ENCODE data around the gene TAS2R40.

The TAS2R40 gene

DNA sequence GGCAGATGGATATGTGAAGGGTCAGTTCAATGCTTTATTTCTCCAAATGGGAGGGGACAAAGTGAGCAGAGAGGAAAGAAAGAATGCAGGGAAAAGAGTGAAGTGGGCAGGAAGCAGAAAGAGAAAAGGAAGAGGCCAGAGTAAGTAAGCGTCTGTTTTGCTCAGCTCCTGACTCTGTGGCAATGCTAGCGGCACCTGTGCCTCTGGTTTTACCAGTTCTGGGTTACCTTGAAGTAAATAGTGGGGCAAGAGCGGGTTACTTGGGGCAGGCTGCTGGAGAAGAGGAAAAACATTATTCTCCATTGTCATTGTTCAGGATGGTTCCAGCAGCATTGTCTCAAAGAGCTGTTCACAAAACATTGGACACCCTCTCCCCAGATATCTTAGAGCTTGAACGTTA is 1.9 kb downstream of the TAS2R40 start:
- no peak for DNase-seq (ENCODE audit: low spot score)

DNA sequence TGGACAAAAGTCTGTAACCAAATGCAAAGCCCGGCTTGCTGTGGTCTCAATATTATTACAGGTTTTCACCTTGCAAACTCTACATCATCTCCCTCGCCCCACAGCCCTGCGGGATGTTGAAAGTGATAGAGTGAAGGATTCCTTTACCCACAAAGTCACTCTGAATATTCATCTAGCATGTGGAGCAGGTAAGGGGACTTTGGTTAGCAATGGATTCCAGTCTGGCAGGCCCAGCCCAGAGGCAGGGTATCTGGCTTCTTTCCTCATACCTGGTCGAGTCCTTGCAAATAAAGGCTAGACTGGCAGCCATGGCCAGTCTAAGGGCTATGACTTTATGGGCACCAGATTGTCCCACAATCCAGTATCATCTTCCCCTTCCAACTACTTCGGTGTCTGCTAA is 3.2 kb downstream of the TAS2R40 start:
- DNase-seq (ENCODE audit: low spot score), result no peak

- DNase-seq (ENCODE audit: low spot score), result no peak
These were observed 6.0 kb downstream of the TAS2R40 start for GRCh38 chr7:143227806-143228205.

DNA sequence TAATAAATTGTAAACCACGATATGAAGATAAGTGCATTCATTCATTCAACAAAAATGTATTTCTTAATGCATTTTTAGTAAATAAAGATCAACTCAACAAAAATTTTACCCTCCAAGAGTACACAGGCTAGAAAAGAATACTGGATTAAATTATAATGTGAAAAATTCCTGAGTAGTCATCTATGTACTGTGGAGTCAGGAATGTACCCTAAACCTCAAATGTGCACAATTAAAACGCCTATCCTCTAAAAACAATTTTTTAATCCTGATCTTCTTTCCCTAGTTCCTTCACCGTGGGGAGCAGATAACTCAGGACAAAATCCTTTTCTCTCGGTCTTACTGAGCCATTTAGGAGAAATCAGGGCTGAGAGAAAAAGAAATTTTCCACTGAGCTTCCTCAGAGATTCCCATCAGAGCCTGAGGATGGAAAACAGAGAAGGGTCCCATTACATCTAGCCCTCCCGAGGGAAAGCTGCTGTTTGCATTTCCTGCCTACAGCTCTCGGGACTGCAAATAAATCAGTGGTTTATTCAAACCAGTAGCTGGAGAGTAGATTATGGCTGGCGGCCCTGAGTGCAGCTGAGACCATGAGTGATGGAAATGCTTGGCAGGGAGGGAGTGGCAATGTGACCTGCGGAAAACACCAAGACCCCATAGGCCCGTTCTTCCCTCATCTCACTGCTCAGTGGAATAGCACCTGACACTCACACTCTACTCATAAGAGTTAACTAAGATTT is 7.4 kb downstream of the TAS2R40 start:
- peak; percentile 25 for DNase-seq (ENCODE audit: low spot score)

- DNase-seq (ENCODE audit: low spot score), result no peak
These were observed 9.0 kb downstream of the TAS2R40 start for GRCh38 chr7:143230602-143231457.

- no peak for DNase-seq (ENCODE audit: low spot score)
These were observed 12.1 kb downstream of the TAS2R40 start for GRCh38 chr7:143233816-143234532.

GRCh38 chr7:143234533-143234875 is 12.7 kb downstream of the TAS2R40 start:
- DNase-seq (ENCODE audit: low spot score), result no peak

DNA sequence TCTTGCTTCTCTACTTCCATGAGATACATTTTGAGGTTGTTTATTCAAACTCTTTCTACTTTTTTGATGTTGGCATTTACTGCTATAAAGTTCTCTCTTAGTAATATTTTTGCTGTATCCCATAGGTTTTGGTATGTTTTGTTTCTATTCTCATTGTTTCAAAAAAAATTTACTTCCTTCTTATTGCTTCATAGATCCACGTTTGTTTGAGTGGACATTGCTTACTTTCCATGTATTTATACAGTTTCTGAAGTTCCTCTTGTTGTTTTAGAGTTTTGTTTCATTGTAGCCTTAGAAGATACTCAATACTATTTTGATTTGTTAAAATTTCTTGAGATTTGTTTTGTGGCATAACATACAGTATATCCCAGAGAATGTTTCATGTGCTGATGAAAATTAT is 13.7 kb downstream of the TAS2R40 start:
- DNase-seq (ENCODE audit: low spot score), result no peak

DNA sequence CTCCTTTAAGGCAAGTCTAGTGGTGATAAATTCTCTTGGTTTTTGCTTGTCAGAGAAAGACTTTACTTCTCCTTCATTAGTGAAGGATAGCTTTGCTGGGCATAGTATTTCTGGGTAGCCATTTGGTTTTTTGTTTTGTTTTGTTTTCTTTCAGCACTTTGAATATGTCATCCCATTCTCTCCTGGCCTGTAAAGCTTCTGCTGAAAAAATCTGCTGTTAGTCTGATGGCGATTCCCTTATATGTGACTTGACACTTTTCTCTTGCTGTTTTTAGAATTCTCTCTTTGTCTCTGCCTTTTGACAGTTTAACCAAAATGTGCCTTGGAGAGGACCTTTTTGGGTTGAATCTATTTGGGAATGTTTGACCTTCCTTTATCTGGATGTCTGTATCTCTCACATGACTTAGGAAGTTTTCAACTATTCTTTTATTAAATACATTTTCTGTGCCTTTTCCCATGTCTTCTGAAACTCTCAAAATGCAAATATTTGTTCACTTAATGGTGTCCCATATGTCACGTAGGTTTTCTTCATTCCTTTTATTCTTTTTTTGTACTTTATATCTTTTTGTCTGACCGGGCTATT is 14.7 kb downstream of the TAS2R40 start:
- DNase-seq (ENCODE audit: low spot score), result no peak

DNA sequence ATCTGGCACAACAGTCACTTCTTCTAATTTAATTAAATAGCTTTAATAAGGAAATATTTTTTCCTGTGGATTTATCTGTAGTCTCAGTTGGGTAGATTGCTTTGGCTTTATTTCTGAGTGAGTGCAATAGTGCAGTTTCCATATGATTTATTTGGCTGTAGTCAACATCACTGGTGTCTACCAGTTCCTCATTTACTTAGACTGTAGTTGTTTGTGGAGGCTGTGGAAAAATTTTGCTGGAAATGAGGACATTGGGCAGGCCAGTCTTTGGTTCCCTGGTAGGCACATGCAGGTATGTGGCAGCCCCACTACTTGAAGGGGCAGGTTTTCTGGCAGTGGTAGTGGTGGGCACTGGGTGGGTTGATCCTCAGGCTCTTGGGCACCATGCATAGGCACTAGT is 15.5 kb downstream of the TAS2R40 start:
- DNase-seq (ENCODE audit: low spot score), result no peak

DNA sequence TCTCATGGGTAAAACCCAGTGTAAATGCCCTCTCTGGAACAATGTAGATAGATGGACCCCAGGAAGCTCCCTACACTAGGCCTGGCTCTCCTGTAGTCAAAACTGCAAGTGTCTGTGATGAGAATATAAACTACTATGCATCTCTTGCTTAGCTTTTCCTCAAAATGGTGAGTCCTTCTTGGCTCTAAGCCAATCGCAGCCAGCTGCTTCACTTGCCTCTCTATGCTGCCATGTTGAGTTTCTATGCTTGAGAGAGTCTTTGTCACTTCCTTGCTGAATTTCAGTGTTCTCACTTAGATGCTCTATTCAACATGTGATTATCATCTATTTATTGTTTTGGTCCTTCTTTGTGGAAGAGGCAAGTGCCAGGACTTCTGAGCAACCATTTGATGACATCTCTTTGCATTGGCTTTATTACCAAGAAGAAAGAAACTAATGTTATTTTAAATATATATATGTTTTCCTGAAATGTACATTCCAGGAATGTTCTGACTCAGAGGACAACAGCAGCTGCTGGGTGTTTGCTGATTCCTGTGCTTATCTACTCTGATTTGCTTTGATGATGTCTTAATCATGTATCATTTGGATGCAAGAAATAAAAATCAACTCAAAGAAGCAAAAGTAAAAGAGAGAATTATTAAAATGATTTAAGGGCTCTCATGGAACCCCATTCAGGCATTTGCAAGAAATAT is 16.6 kb downstream of the TAS2R40 start:
- DNase-seq (ENCODE audit: low spot score), result no peak

DNA sequence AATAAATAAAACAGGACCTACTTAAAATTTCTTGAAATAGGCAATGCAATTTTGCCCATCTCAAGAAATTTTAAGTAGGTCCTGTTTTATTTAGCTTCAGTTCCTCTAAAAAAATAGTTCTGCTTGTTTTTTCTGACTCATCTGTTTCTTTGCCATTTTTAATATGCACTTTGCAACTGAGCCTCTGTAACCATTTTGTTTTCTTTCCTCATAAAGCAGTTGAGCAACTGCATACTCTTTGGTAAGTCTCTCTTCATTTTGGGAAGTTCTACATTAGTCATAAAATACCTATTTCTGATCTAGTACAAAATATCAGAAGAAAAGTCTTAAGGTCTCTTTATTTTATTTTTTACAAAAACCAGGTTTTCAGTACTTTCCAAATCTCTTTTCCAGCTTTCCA is 18.0 kb downstream of the TAS2R40 start:
- no peak for DNase-seq (ENCODE audit: low spot score)

DNA sequence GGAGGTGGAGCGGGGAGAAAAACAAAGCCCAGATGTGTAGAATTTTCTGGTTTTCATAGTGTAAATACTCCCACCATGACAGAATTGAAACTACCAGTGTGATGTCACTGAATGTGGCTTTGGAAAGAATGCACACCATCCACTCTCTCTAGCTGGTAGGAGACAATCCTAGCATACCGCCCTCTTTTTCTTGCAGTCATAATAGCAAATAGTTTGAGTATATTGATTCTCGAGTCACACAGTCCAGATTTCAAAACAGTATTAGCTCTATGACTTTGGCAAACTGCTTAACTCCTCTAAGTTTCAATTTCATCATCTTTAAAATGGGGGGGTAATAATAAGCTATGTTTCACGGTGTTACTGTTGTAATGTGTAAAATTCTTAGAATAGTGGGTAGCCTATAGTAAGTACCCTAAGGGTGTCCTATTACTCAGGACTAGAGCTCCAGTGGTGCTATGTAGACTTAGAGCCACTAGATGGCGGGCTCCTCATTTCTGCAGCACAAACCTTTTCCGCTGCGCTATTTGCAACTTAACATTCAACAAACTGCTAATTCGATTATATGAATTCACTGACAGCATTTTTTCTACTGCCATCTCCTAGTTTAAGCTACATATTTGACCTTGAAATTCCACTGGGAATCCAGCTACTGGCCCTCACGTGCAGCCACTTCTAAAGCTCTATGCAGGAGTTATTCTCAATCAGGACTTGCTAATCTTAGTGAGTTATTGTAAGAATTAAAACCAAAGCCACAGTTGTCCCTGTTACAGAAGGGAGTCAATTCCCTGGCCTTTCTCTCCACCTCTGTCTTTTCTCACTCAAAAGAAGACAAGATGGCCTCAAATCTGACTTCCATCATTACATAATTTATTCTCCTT is 18.7 kb downstream of the TAS2R40 start:
- DNase-seq (ENCODE audit: low spot score), result peak; percentile 78

DNA sequence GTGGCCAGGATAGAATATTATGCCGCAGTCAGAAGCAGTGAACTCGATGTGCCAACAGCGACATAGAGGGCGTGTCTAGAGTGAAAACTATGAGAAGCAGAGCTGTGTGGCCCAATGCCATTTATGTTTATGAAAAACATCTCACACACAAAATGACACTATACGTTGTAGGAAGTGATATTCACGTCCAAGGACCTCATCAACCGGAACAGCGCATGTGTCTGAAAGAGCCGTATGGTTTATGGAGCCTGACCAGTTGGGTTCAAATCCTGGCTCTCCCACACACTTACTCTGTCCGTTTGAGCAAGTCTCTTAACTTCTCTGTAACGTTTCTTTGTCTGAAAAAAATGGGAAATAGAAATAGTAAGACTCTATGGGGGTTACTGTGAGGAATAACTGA is 20.5 kb downstream of the TAS2R40 start:
- DNase-seq (ENCODE audit: low spot score), result no peak

GRCh38 chr7:143243111-143243510 is 21.3 kb downstream of the TAS2R40 start:
- DNase-seq (ENCODE audit: low spot score), result no peak

DNA sequence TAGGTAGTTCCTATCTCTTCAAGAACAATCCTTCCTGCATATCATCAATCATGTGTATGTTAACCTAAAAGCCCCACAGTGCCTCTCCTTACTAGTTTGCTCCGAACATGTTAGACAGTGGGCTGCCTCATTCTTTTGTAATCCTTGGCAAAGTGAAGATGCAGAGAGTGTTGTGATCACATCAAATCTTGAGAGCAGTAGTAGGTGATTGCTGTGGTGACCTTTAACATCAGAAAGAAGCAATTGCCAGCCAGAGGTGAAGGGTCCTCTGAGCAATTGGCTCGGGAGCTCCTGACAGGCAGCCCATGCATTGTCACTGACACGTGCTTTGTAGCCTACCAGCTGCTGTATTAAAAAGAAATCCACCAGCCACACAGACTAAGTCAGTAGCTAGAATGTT is 21.8 kb downstream of the TAS2R40 start:
- no peak for DNase-seq (ENCODE audit: low spot score)

DNA sequence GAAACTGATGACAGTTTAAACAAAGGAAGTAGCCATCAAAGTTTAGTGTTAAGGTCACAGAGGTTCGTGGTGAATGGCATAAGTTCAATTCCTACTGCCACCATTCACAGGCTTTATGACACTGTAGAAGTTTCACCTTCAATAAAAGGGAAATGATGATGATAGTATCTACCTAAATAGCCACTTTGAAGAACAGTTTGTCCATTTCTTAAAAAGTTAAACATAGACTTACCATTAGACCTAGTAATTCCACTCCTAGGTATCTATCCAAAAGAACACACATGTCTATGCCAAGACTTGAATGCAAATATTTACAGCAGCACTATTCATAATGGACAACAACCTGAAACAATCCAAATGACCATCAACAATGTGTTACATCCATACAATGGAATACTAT is 22.5 kb downstream of the TAS2R40 start:
- no peak for DNase-seq (ENCODE audit: low spot score)

DNA sequence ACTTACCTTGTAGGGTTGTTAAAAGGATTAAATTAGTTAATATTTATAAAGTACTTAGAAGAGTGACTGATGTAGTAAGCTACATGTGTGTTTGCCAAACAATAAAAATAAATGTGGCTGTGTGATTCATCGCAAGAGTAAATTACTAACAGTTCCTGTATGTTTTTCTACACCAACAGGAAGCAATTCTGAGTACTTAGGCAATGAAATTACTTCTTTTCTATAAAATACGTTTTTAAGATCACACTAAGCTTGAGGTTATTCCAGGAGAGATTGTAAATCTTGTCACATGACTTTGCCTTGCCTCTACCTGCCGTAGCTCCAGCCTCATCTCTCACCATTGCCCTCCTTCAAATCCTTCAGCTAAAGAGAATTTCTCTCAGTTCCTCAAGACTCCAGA is 23.3 kb downstream of the TAS2R40 start:
- DNase-seq (ENCODE audit: low spot score), result no peak

DNA sequence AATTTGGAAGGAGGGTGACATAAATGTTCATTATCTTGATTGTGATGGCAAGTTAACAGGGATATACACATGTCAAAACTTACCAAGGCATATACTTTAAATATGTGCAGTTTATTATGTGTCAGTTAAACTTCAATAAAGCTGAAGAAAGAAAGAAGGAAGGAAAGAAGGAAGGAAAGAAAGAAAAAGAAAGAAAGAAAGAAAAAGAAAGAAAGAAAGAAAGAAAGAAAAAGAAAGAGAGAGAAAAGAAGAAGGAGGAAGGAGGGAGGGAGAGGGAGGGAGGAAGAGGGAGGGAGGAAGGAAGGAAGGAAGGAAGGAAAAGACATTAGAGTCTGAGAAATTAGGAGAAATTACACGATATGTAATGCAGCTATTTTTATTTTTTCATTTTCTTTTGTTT is 25.5 kb downstream of the TAS2R40 start:
- DNase-seq (ENCODE audit: low spot score), result no peak

- DNase-seq (ENCODE audit: low spot score), result no peak
These were observed 27.0 kb downstream of the TAS2R40 start for GRCh38 chr7:143248761-143249354.
